ENCODE results near the gene PPIA. TPM values are rescaled to one million over a fixed set of nuclear protein-coding genes. Genes with fewer than 3 reads are reported as not detected.

PPIA gene
- total and polyA plus RNA-seq, 2 donors (not counting 1 experiment from before 2014, with no cell fraction given) = 807 to 1,498 TPM

DNA sequence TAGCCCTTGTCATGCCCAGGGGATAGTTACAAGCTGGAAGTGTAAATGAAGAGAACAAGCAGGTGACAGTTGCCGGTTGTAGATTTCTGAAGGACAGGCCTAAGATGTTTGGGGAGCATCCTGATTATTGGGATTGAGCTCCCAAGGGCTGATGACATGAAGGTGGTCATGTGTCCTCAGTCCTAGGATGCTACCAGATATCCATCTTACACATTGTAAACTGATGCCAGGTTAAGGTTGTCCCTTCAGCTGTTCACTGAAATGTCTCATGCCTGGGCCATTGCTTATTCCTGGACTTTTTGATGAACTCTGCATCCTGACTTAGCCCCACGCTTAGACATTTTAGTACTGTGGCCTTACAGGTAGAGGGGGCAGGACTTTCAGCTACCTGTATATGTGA, 46.5 kb upstream of the PPIA start:
- H3K27ac Mint-ChIP-seq = peak overlapping the region; percentile 97
- Histone ChIP-seq H3K9me3 (ENCODE audit: control extremely low read depth in 1 of 3, control insufficient read depth in 2 of 3, insufficient read depth in 1 of 3, low read length in 2 of 3) (no peaks in the 10 kb centered on the region), H4K20me1 (ENCODE audit: control insufficient read depth, insufficient read depth, low read length, poor library complexity, severe bottlenecking) (peaks cover 20% of the 10 kb centered on the region), H3K27ac (ENCODE audit: low read length in 2 of 2) (peak overlapping the region; percentile 96 to 97), H3K9ac (ENCODE audit: low read length) (peak overlapping the region; percentile 77), H3K27me3 (replicated peaks in 1 of 4; ENCODE audit: control extremely low read depth in 1 of 4, control insufficient read depth in 3 of 4, insufficient read depth in 4 of 4, low read length in 3 of 4) (no peaks in the 10 kb centered on the region), H3K36me3 (replicated peaks in 1 of 2; ENCODE audit: control extremely low read depth in 1 of 2, control insufficient read depth in 1 of 2, extremely low read depth in 1 of 2, insufficient read depth in 2 of 2, low read length in 1 of 2) (peaks cover 0 to 17% of the 10 kb centered on the region in 2 experiments), H3K4me3 (ENCODE audit: control extremely low read depth in 1 of 5, extremely low read depth in 1 of 5, insufficient read depth in 1 of 5, low read depth in 2 of 5, low read length in 4 of 5) (peak overlapping the region; percentile 40 to 89 (median 74)), H3K4me2 (replicated peaks; ENCODE audit: low read depth, low read length, poor library complexity, severe bottlenecking) (peak overlapping the region; percentile 85), H3K79me2 (ENCODE audit: control insufficient read depth, insufficient read depth, low read length) (peaks cover 60% of the 10 kb centered on the region), H3K4me1 (ENCODE audit: control insufficient read depth in 2 of 2, insufficient read depth in 2 of 2, low read length in 2 of 2) (peaks cover 60 to 65% of the 10 kb centered on the region in 2 donors), H2AFZ (ENCODE audit: insufficient read depth, low read depth, low read length, poor library complexity, severe bottlenecking) (no peak overlapping the region)
- H3K9me3 Mint-ChIP-seq (ENCODE audit: insufficient read depth) = no peaks in the 10 kb centered on the region
- no peaks in the 10 kb centered on the region for H3K27me3 Mint-ChIP-seq
- intact Hi-C loops (cut with micrococcal nuclease) = loop anchor here (2.0 to 5.0 kb wide), 5 partner anchors 111 to 361 kb away; partner anchors contain the start of genes NUDCD3 and TBRG4
- peak overlapping the region; percentile 88 for H3K4me3 Mint-ChIP-seq
- WGBS (ENCODE audit: insufficient coverage) = 67% methylated on average over 1 of the region's 2 CpGs
- CTCF ChIA-PET = interaction anchor here (1.0 to 4.0 kb wide), 7 partner anchors 19 to 277 kb away, joined by 3 to 37 read pairs (median 11); partner anchors contain the start of genes H2AZ2 and OGDH
- H3K4me1 Mint-ChIP-seq = peaks cover 60% of the 10 kb centered on the region
- ATAC-seq (ENCODE audit: low read depth) = no peak
- POLR2A ChIA-PET = interaction anchor here (1.1 to 3.2 kb wide), 13 partner anchors 19 to 177 kb away, joined by 3 to 29 read pairs (median 6); partner anchors contain the start of genes DDX56, H2AZ2, OGDH and TMED4
- DNase-seq = peak; percentile 42
- no peak for TF ChIP-seq EZH2 (IDR thresholded peaks at IDR 0.05; ENCODE audit: borderline replicate concordance, insufficient read depth, low read depth, low read length, poor library complexity, severe bottlenecking)
- TF ChIP-seq, protein P1, sequence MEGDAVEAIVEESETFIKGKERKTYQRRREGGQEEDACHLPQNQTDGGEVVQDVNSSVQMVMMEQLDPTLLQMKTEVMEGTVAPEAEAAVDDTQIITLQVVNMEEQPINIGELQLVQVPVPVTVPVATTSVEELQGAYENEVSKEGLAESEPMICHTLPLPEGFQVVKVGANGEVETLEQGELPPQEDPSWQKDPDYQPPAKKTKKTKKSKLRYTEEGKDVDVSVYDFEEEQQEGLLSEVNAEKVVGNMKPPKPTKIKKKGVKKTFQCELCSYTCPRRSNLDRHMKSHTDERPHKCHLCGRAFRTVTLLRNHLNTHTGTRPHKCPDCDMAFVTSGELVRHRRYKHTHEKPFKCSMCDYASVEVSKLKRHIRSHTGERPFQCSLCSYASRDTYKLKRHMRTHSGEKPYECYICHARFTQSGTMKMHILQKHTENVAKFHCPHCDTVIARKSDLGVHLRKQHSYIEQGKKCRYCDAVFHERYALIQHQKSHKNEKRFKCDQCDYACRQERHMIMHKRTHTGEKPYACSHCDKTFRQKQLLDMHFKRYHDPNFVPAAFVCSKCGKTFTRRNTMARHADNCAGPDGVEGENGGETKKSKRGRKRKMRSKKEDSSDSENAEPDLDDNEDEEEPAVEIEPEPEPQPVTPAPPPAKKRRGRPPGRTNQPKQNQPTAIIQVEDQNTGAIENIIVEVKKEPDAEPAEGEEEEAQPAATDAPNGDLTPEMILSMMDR (IDR thresholded peaks at IDR 0.05) = no peak

GRCh38 chr7:44750424-44750823, 46.1 kb upstream of the PPIA start:
- Mint-ChIP-seq H3K27me3 (no peaks in the 10 kb centered on the region), H3K4me1 (peaks cover 65% of the 10 kb centered on the region), H3K9me3 (ENCODE audit: insufficient read depth) (no peaks in the 10 kb centered on the region), H3K4me3 (peak overlapping the region; percentile 88), H3K27ac (peak overlapping the region; percentile 97)
- no peak for TF ChIP-seq EZH2 (IDR thresholded peaks at IDR 0.05; ENCODE audit: borderline replicate concordance, insufficient read depth, low read depth, low read length, poor library complexity, severe bottlenecking)
- TF ChIP-seq, protein P1 (IDR thresholded peaks at IDR 0.05) = no peak
- intact Hi-C loops (cut with micrococcal nuclease) = loop anchor here (2.0 to 5.0 kb wide), 2 partner anchors 237 to 260 kb away; partner anchors contain the start of gene NUDCD3
- H3K27ac ChIP-seq (ENCODE audit: low read length in 2 of 2) = peak overlapping the region; percentile 96 to 97
- no peaks in the 10 kb centered on the region for H3K27me3 ChIP-seq (replicated peaks in 1 of 4; ENCODE audit: control extremely low read depth in 1 of 4, control insufficient read depth in 3 of 4, insufficient read depth in 4 of 4, low read length in 3 of 4)
- CTCF ChIA-PET = interaction anchor here (0.9 to 4.0 kb wide), 9 partner anchors 18 to 385 kb away, joined by 3 to 37 read pairs (median 7); partner anchors contain the start of genes H2AZ2, OGDH and TMED4
- H3K4me3 ChIP-seq (ENCODE audit: control extremely low read depth in 1 of 5, extremely low read depth in 1 of 5, insufficient read depth in 1 of 5, low read depth in 2 of 5, low read length in 4 of 5) = peak overlapping the region in 4 of 5 experiments; percentile 68 to 89 (median 76)
- H3K4me2 ChIP-seq (replicated peaks; ENCODE audit: low read depth, low read length, poor library complexity, severe bottlenecking) = peak overlapping the region; percentile 85
- peaks cover 65% of the 10 kb centered on the region for H3K79me2 ChIP-seq (ENCODE audit: control insufficient read depth, insufficient read depth, low read length)
- ATAC-seq (ENCODE audit: low read depth) = no peak
- H3K4me1 ChIP-seq (ENCODE audit: control insufficient read depth in 2 of 2, insufficient read depth in 2 of 2, low read length in 2 of 2) = peaks cover 64 to 69% of the 10 kb centered on the region in 2 donors
- peaks cover 0 to 21% of the 10 kb centered on the region in 2 experiments for H3K36me3 ChIP-seq (replicated peaks in 1 of 2; ENCODE audit: control extremely low read depth in 1 of 2, control insufficient read depth in 1 of 2, extremely low read depth in 1 of 2, insufficient read depth in 2 of 2, low read length in 1 of 2)
- POLR2A ChIA-PET = interaction anchor here (0.6 to 3.2 kb wide), 10 partner anchors 16 to 177 kb away, joined by 3 to 29 read pairs (median 8); partner anchors contain the start of genes DDX56, H2AZ2 and OGDH
- peaks cover 25% of the 10 kb centered on the region for H4K20me1 ChIP-seq (ENCODE audit: control insufficient read depth, insufficient read depth, low read length, poor library complexity, severe bottlenecking)
- H3K9ac ChIP-seq (ENCODE audit: low read length) = peak overlapping the region; percentile 77
- no peak for DNase-seq
- H3K9me3 ChIP-seq (ENCODE audit: control extremely low read depth in 1 of 3, control insufficient read depth in 2 of 3, insufficient read depth in 1 of 3, low read length in 2 of 3) = no peaks in the 10 kb centered on the region
- H2AFZ ChIP-seq (ENCODE audit: insufficient read depth, low read depth, low read length, poor library complexity, severe bottlenecking) = no peak overlapping the region
- 66% methylated on average over 3 of the region's 3 CpGs for WGBS (ENCODE audit: insufficient coverage)

Measured in B cell (primary cell).